Epidermal melanocyte (primary cell): Measurements from ENCODE around the gene TYW5.
A peak's percentile ranks its signal among the peaks of the same experiment; 100 is the strongest.

Source experiments
- DNase-seq: peaks from one replicate; pipeline ENCODE4 v3.0.0; 2011; ENCODE audit warnings: low spot score; ENCODE audit not compliant: insufficient read length

Gene TYW5

DNA sequence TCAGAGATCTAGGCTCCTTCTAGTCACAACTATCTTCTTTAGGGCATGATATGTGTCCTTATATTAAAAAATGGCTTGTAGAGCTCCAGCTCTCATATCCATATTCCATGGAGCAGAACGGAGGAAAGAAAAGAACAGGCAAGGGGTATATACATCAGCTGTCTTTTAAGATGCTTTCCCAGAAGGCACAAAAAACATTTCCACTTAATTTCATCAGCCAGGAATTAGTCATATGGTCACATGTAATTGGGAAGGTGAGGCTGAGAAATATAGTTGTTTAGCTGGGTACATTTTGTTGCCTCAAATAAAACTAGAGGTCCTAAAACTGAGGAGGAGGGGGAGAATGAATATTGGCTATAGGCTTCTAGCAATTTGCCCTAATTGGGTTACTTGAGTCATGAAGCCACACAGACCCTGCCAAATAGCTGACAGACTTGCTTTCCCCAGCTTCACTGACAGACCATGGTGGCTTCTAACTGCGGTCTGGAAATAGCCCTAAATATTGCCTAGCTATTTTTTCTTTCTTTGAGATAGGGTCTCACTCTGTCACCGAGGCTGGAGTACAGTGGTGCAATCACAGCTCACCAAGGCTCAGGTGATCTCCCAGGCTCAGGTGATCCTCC is 20.1 kb upstream of the TYW5 start:
- no peak for DNase-seq

DNA sequence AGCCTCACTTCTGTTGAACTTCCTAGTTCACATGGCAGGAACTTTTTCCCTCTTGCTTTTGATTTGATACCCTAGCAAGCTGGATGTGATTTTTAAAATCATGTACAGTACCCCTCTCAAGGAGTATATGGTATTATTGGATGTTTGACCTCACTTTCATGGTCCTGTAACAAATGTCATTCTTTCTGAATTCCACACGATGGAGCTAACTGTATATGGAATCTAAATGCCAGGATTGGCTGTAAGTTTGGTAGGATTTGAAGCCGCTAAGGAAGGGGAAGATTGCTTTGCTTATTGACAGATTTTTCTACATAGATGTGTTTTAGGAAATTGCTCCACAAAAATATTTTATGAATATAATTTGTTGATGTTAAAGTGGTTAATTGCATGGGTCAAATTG is 18.4 kb upstream of the TYW5 start:
- DNase-seq, result no peak

DNA sequence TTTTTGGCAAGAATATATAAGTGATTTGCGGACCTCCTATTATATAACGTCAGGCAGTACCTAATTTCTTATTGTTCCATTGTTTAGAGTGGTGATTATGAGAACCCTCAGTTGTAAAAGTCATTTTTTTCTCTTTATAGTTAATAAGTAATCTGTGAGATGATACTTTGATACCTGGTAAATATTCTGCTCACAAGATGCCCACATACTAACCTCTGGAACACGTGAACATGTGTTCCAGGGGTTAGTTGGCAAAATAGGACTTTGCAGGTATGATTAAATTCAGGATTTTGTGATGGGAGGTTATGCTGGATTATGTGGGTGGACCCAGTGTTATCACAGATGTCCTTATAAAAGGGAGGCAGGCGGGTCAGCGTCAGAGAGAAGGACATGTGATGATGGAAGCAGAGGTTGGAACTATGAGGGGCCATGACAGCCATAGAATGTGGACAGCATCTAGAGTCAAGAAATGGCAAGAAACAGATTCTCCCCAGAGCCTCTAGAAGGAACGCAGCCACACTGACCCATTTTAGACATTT is 16.9 kb upstream of the TYW5 start:
- DNase-seq, result no peak

DNA sequence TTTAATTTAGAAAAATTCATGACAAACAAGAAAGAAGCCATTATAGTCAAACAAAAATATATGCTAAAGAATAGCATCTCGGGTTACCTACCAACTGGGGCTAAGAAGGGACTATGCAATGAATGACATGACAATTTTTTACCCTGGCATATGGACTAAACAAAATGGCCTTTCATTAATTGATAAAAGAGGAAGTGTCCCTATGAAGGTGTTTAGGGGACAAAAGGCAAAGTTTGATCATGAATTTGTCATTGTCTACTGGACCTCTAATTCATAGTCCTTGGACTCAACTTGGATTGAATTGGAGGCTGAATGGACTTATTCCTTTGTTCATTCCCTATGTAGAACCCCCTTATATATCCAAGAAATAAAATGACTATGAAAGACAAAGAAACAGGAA is 12.8 kb upstream of the TYW5 start:
- DNase-seq, result no peak

DNA sequence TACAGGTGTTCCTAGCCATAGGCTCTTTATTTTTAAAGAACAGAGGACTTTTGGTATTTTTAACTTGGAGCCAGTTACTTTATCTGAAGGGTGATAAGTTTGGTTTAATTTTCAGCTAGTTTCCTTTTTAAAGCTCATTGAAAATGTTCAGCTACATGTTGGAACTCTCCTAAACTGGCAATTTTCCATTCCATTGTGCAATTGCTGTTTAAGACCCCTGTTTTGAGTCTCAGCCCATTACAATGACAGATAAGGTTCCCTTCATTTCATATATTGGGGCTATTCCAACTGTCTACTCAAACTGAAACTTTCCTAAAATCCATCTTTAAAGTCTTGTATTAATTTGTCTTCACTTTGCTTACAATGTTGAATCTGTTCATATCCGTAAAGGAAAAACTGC is 11.7 kb upstream of the TYW5 start:
- no peak for DNase-seq

DNA sequence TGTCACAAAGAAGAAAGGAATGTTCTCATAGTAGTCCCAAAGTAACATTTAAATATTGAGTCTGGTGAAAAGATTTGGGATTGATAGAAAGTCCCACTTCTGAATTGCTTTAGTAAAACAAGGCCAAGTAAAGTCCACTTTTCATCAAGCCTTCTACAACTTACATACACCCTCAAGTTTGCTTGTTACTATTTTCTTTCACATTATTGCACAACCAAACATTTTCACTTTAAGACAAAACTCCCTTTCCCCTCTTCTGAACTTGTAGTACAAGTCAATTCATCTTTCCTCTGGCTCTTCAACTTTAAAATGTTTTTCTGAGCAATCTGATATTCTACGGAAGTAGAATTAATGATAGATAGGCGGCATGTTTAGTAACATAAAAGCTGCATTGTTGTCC is 11.1 kb upstream of the TYW5 start:
- DNase-seq, result no peak

DNA sequence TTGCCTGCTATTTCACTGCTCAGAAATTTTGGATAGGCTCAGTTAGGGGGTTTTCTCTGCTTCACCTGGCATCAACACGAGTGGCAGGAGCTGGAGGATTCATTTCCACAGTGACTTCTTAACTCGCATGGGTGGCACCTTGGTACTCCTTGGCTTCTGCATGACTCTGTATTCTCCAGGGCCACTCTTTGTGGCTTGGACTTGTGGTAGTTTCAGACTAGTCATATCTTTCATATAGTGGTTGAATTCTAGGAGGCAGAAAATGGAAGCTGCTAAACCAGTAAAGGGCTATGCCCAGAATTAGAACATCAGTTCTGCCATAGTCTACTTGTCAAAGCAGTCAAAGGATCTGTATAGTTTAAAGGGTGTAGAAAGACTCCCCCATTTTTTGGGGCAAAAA is 6.9 kb upstream of the TYW5 start:
- no peak for DNase-seq

DNA sequence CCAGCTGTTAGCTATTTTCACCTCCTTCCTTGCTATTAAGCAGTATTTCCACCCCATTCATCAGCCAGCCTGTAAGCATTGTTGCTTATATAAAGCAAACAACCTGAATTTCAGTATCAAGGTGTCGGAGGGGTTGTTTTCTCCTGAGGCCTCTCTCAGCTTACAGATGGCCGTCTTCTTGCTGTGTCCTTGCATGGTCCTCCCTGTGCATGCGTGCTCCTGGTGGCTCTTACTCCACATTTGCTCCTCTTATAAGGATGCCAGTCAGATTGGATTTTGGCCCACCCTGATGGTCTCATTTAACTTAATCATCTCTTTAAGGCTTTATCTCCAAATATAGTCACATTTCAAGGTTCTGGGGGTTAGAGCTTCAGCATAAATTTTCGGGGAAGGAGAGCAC is 2.7 kb upstream of the TYW5 start:
- DNase-seq, result no peak

DNA sequence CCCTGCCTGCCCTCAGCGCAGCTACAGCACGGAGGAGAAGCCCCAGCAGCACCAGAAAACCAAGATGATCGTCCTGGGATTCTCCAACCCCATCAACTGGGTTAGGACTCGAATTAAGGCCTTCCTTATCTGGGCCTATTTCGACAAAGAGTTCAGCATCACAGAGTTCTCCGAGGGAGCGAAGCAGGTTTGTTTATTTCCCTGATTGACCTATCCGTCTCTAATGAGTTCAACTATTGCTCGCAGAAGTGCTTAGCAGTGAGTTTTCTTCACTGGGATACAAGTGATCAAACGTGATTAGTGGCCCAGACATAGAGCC is 730 bp upstream of the TYW5 start:
- DNase-seq, result no peak

DNA sequence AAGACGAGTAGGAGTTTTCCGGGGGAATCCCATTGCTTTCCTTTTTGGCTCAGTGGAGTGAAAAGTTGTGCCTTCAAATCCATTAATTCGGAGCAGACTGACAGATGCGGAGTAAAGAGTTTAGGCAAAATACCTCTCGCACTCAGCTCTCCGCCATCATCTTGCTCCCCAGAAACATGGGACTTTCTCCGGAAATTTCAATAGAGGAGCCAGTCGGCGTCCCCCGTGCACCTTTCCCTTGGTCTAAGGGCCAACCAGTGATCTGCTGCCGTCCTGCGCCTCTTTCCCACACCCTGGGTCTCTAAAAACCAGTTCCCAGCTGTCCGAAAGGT is 318 bp downstream of the TYW5 start:
- peak; percentile 31 for DNase-seq

DNA sequence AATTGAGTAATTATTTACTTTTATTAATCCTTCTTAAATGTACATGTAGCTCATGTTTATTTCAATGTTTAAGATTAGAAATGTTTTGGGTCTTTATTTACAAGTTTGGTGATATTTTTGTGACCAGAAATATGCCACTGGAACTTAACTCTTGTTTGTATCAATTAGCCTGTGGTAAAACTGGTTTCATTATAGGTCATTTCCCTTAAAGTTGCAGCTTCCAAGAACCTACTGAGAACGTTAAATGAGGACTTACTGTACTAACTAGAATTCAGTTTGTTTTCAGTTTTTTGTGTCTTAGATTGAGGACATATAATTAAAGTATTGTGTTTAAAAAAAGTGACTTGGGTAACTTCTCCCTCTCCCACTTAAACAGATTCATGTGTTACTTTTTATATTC is 4.3 kb downstream of the TYW5 start:
- DNase-seq, result no peak

DNA sequence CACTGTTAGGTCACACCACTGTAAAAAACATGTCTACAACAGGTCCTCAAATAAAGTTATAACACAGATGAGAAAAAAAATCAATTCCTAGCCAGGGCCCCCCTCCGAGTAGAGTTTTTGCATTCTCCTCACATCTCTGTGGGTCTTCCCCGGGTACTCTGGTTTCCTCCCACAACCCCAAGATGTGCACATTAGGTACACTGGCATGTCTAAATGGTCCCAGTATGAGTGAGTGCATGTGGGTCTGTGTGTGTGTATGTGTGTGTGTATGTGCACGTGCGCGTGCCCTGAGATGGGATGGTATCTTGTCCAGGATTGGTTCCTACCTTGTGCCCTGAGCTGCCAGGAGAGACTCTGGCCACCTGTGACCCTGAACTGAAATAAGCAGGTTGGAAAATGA is 4.9 kb downstream of the TYW5 start:
- no peak for DNase-seq

DNA sequence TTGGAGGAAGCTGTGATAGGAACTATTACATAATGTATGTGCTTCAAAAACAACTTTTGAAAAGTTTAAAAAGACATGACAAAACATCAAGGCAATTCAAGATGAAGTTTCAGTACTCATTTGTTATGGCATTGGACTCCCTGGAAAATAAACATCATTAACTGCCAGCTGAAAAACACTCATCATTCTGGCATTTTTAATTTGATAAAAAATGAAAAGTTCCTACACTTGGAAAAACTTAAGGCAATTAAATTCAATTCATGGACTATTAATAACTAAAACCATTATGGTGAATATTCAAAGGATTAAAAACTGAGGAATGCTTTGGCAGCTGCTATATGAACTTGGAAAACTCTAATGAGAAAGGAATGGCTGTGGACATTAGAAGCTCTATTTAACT is 8.5 kb downstream of the TYW5 start:
- no peak for DNase-seq

DNA sequence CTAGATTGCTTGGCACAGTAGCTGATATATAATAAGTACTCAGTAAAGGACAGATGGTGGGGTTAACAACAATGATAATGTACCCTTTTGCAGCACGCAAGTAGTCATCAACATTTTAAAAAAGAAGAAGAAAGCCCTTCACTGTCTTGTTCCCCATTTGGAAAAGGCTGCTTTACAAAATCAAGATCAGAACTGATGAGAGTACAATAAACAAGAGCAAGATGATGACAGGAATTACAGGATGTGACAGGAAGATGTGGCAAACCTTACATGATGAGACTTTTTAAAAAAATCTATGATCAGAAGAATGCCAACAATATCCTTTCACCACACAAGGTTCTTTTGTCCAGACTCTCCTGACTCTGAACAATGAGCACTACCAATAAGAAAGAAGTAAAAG is 9.1 kb downstream of the TYW5 start:
- no peak for DNase-seq

DNA sequence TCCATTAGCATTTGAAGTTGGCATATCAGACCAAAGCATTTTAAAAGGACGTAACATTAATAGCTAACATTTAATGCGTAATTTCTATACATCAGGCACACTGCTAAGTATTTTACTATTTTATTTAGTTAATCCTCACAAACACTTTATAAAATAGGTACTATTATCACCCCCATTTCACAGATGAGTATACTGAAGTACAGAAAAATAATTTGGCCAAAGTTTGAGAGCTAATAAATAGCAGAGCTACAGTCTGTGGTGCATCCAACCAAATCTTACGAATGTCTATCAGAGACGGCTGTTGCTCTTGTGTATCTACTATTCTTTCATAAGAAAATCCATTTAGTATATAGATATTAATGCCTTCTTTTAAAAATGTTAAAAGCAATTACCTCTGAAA is 11.9 kb downstream of the TYW5 start:
- no peak for DNase-seq

DNA sequence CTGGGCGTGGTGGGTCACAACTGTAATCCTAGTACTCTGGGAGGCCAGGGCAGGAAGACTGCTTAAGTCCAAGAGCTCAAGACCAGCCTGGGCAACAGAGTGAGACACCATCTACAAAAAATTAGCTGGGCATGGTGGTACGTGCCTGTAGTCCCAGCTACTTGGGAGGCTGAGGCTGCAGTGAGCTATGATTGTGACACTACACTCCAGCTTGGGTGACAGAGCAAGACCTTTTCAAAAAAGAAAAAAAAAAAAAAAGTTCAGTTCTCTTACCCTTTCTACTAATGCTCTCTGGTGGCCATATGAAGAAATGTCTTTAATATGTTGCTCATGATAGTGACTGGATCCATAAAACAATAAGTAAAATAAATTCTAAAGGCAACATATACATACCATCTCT is 14.9 kb downstream of the TYW5 start:
- DNase-seq, result no peak

DNA sequence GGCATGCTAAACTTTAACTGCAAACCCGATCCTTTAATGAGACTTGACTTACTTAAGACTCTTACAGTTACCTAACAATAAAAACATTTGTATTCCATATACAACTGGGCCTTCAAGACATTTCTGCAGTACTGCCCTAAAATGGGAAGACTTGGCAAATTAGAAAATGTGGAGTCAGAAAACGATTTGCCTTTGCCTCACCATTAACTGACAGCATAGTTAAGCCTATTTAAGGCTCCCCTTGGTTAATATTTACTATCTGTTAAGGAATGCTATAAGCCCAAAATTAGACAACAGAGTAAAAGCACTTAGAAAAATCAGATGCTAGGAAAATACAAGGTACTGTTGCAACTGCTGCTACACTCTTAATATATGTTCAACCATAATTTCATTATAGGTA is 18.7 kb downstream of the TYW5 start:
- no peak for DNase-seq

DNA sequence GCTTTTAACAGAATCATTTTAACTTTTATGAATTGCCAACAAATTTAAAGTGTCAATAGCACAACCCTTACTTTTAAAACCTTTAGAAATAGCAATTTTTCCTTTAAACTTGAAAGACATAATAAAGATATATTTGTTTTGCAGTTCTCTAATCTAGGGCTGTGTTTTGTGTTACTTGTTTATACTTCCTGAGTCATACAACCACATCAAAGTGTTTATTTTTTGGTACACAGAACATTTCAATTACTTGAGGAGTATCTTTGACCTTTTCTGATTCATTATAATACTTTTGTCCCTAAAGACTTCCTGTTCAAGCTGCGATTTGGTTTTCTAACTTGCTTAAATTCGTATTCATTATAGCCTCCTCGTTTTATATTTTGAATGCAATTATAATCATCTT is 21.8 kb downstream of the TYW5 start:
- DNase-seq, result no peak

DNA sequence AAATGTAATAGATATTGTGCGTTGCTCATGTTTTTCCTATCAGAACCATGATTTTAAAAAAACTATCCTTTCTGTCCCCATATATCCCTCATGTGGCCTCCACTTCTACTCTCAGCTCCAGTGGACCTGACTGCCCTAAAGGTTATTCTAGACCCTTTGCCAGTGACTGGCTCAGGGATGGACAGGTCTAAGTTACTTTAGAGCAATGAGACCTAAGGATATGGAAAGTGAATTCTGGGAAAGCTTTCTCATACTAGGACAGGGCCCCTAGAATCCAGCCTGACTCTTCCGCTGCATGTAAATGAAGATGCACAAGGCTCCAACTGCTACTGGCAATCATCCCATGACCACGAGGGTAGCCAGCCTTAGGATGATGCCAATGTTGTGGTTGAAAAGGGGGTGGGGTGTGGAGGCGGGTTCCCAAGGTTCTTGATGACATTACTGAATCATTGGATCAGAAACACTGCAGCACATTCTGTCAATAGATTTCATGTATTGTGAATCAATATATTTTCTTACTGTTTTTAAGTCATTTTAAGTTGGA is 22.9 kb downstream of the TYW5 start:
- no peak for DNase-seq

DNA sequence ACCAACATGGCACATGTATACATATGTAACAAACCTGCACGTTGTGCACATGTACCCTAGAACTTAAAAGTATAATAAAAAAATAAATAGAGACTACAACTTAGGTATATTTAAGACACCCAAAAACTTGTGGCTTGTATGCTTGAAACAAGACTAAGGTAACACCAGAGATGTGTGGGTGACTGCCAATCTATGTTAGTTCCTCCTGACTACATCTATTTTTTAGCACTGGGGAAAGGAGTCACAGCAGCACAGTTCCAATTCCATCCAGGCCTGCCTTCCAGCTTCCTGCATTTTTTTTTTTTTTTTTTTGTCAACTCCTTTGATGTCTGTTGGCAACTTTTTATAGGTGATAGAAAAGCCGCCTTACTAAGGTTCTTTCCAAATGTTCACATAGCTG is 26.0 kb downstream of the TYW5 start:
- no peak for DNase-seq

DNA sequence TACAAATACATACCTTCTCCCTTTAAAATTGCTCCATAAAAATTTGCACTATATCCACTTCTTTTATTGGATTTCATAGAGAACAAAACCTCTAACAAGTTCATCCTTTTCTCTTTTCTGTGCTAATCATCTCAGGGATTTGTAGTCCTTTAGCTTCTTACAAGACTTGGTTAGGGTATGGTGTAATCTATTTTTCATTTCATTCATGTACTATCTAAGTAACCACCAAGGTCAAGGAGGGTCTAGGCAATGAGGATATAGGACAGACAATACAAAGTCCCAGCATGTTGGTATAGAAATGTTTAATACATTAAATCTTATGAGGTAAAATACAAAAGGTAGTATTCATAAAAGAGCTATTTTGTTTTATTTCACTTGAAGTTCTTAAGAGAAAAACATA is 26.7 kb downstream of the TYW5 start:
- DNase-seq, result no peak

DNA sequence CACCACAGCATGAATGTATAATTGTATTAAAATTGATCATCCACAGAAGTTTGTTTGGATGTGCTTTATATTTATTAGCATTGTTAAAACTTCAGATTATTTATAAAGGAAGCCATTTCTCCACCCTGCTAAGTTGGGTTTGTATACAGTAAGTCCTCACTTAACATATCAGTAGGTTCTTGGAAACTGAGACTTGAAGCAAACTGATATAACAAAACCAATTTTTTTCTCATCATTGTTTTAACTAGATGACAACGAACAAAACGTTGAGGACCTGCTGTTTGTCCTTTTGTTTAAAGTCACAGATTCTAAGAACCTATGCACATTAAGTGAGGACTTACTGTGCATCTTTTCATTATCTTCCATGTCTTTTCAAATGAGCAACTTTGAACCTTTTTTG is 27.1 kb downstream of the TYW5 start:
- no peak for DNase-seq

DNA sequence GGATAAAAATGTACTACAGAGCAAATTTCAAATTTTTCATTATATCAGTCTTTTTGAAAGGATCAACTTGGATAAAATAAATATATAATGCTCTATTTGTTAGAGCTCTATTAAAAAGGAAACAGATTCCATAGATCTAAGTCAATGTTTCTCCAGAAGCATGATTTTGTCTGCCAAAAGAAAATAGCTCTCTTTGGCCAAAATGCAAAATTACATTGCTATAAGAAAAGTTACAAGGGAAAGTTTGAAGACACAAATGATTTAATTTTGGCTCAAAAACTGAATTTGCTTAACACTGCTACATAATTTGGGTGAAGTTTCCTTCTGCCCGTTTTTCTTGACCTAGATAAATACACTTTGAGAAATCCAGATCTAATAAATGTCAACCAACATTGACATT is 28.5 kb downstream of the TYW5 start:
- DNase-seq, result no peak

DNA sequence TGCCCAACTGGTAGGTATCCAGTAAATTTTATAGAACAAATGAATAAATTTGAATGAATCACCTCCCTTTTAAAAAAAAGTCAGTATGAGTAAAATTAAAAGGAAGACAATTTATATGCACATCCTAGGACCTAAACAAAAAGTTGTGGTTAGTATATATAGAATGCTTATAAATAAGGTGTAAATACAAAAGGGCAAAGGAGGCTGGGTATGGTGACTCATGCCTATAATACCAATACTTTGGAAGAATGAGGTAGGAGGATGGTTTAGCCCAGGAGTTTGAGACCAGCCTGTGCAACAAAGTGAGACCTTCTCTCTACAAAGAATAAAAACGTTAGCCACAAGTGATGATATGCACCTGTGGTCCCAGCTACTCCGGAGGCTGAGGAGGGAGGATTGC is 31.4 kb downstream of the TYW5 start:
- no peak for DNase-seq
